GM19467 (cell line): ENCODE results near the gene ADAM10.

Source experiments
- ATAC-seq: cut with Tn5 transposase; IDR thresholded peaks from one replicate; pipeline ENCODE4 v1.9.1; 2021; ENCODE audit warnings: mild to moderate bottlenecking, moderate library complexity; ENCODE audit not compliant: unreplicated experiment

ADAM10 gene

GRCh38 chr15:58726867-58727266 is 22.6 kb downstream of the ADAM10 start:
- no peak for ATAC-seq

GRCh38 chr15:58724466-58724865 is 25.0 kb downstream of the ADAM10 start:
- ATAC-seq = peak; percentile 51

GRCh38 chr15:58717357-58717756 is 32.1 kb downstream of the ADAM10 start:
- no peak for ATAC-seq

GRCh38 chr15:58716027-58716426 is 33.5 kb downstream of the ADAM10 start:
- ATAC-seq = no peak

- ATAC-seq = no peak
These were observed 34.1 kb downstream of the ADAM10 start for GRCh38 chr15:58715266-58715917.

- no peak for ATAC-seq
These were observed 38.8 kb downstream of the ADAM10 start for GRCh38 chr15:58710701-58711100.

- no peak for ATAC-seq
These were observed 42.1 kb downstream of the ADAM10 start for GRCh38 chr15:58707397-58707796.

GRCh38 chr15:58705105-58705504 is 44.4 kb downstream of the ADAM10 start:
- no peak for ATAC-seq

GRCh38 chr15:58704155-58704865 is 45.2 kb downstream of the ADAM10 start:
- ATAC-seq = no peak

- ATAC-seq = no peak
These were observed 45.9 kb downstream of the ADAM10 start for GRCh38 chr15:58703610-58704009.

- no peak for ATAC-seq
These were observed 47.3 kb downstream of the ADAM10 start for GRCh38 chr15:58702233-58702632.

GRCh38 chr15:58701376-58701775 is 48.1 kb downstream of the ADAM10 start:
- no peak for ATAC-seq

- ATAC-seq = no peak
These were observed 49.7 kb downstream of the ADAM10 start for GRCh38 chr15:58699769-58700168.

GRCh38 chr15:58698887-58699641 is 50.4 kb downstream of the ADAM10 start:
- no peak for ATAC-seq

GRCh38 chr15:58697220-58697619 is 52.3 kb downstream of the ADAM10 start:
- no peak for ATAC-seq

GRCh38 chr15:58696738-58697137 is 52.8 kb downstream of the ADAM10 start:
- ATAC-seq = no peak

- ATAC-seq = no peak
These were observed 54.7 kb downstream of the ADAM10 start for GRCh38 chr15:58694641-58695398.

GRCh38 chr15:58690703-58691102 is 58.8 kb downstream of the ADAM10 start:
- ATAC-seq = no peak

GRCh38 chr15:58689646-58690045 is 59.9 kb downstream of the ADAM10 start:
- ATAC-seq = no peak

GRCh38 chr15:58686286-58686685 is 63.2 kb downstream of the ADAM10 start:
- no peak for ATAC-seq

- ATAC-seq = no peak
These were observed 64.8 kb downstream of the ADAM10 start for GRCh38 chr15:58684751-58685150.
